HG02840 (cell line): ENCODE results near the gene DBNDD1.

Experiments
- ATAC-seq: cut with Tn5 transposase; IDR thresholded peaks from one replicate; pipeline ENCODE4 v1.9.1; 2021; ENCODE audit warnings: mild to moderate bottlenecking, moderate library complexity, moderate number of reproducible peaks; ENCODE audit not compliant: unreplicated experiment, low FRiP score

The DBNDD1 gene

GRCh38 chr16:89965447-89966225 is 53.6 kb downstream of the DBNDD1 start:
- ATAC-seq = no peak

DNA sequence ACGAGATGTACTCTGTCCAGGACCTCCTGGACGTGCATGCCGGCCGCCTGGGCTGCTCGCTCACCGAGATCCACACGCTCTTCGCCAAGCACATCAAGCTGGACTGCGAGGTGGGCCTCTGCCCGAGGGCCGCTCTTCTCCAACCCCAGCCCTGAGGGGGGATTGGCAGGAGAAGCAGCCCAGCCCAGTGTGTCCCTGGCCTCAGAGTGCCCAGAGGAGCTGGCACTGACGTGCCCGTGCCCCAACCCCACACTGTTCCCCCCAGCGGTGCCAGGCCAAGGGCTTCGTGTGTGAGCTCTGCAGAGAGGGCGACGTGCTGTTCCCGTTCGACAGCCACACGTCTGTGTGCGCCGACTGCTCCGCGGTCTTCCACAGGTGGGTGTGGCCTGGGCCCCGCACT is 55.1 kb downstream of the DBNDD1 start:
- ATAC-seq = no peak

DNA sequence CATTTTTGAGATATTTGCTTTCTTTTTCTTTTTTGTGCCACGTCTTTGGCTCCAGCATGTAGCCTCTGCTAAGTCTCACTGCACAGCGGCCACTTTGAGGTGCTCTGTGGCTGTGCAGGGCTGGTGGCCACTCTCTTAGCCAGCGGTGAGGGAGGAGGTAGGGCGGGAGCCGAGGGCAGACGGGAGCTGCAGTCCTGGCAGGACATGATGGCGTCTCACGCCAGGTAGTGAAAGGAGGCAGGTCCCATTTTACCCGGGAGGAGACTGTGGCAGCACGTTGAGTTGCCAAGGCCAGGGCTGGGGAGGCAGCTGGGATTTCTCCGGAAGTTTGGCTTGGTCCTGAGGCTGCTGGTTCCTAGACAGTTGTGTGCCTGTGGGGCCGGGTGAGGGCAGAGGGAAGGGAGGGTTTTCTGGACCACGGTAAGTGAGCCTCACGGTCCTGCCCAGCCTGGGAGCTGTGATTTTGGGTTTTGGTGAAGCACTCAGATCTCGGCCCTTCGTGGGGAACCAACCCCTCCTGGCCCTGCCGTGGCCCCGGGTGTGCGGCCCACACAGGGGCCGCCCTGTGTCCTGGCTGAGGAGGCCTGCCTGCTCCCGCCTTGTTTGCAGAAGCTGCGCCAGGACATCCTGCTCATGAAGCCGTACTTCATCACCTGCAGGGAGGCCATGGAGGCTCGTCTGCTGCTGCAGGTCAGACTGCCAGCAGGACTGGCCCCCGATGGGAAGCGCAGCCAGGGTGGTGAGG is 56.3 kb downstream of the DBNDD1 start:
- ATAC-seq = no peak

DNA sequence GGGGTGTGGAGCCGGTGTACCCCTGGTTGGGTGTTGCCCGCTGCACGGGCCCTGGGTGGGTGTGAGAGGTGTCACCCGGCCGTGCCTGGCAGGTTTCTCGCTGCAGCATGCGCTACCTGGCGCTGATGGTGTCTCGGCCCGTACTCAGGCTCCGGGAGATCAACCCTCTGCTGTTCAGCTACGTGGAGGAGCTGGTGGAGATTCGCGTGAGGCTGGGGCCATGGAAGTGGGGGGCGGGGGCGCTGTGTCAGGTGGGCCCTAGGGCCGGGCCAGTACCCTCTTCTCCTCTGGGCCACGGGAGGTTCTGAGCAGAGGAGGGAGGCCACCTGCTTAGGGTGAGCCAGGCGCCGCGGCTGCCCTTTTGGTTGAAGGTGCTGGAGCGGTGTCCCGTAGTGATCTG is 57.3 kb downstream of the DBNDD1 start:
- ATAC-seq = no peak

DNA sequence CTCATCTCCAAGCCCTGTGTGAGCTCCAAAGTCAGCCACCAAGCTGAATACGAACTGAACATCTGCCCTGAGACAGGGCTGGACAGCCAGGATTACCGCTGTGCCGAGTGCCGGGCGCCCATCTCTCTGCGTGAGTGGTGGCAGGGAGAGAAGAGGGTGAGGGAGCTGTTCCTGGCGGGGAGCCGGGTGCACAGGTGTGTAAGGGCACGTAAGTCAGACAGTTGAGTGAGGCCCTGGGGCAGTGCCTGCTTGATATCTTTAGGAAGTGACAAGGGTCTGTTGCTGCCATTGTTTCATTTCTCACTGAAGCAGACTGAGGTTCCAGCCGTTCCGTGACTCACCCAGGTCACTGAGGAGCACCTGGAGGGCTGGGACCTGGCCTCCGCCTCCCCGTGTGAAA is 58.3 kb downstream of the DBNDD1 start:
- no peak for ATAC-seq

DNA sequence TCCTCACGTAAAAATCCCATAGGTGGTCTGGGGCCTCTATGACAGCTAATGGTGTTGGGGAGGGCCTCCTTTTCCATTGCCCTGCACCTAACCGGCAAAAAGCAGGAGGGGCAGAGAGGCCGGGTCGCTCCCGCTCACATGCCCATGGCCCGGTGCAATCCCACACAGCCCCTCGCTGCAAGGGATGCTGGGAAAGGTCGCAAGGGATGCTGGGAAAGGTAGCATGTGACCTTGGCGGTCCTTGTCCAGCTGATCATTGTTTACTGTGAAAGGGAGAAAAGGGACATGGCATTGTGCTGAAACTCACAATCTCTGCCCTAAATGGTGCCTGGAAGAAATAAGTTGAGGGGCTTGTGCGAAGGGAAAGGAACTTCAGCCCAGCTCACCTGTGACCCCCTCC is 60.7 kb downstream of the DBNDD1 start:
- no peak for ATAC-seq

- no peak for ATAC-seq
These were observed 61.2 kb downstream of the DBNDD1 start for GRCh38 chr16:89958068-89958467.

DNA sequence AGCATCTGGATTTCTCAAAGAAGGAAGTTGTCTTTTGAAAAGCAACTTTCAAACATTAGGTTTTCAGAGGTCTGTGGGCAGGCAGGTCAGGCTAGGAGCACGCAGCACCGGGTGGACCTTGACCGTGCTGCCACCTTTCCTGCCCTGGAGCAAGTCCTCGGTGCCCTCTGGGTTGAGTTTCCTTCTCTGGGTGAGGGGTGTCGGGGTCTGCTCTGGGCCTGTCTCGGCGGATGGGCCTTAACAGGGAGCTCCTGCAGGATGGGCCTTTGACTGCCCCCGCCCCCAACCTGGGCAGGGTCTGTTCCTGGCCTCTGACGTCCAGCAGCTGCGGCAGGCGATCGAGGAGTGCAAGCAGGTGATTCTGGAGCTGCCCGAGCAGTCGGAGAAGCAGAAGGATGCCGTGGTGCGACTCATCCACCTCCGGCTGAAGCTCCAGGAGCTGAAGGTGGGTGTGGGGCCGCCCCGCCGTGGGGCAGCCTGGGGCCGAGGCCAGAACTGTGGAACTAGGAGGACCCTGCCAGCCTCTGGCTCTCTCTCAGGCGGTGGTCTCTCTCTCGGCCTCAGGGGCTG is 62.0 kb downstream of the DBNDD1 start:
- no peak for ATAC-seq

- ATAC-seq = no peak
These were observed 62.6 kb downstream of the DBNDD1 start for GRCh38 chr16:89956505-89957215.

- ATAC-seq = no peak
These were observed 64.1 kb downstream of the DBNDD1 start for GRCh38 chr16:89955001-89955685.
